GM23338 (cell line): ENCODE data around the gene C11orf54. TPM values are rescaled to one million over a fixed set of nuclear protein-coding genes. Genes with fewer than 3 reads are reported as not detected.

Experiments
- ATAC-seq: fragments of 200-7000 bp; cut with Tn5 transposase; 3 replicates; pipeline ENCODE4 v1.9.1; 2020
- DNase-seq: peaks from one replicate; pipeline ENCODE4 v3.0.0-alpha.2; 2015; ENCODE audit warnings: low spot score
- H2AFZ ChIP-seq: fragments of 200-600 bp; sonication (generic); 2 replicates; pipeline ENCODE4 v1.8.0; 2016; ENCODE audit warnings: antibody characterized with exemption, mild to moderate bottlenecking, moderate library complexity
- H3F3A ChIP-seq: fragments of 200-600 bp; sonication (generic); replicated peaks from 2 replicates; pipeline ENCODE4 v1.8.0; 2017; ENCODE audit warnings: antibody characterized with exemption, mixed run types, low read depth
- H3K27ac ChIP-seq: fragments of 200-600 bp; sonication (generic); 2 replicates; pipeline ENCODE4 v1.6.1; 2016; ENCODE audit warnings: low read depth
- H3K27me3 ChIP-seq: fragments of 200-600 bp; sonication (generic); 2 replicates; pipeline ENCODE4 v1.8.0; 2016; ENCODE audit warnings: mild to moderate bottlenecking, mixed run types, moderate library complexity; ENCODE audit not compliant: insufficient read depth
- H3K36me3 ChIP-seq: fragments of 200-600 bp; sonication (generic); 2 replicates; pipeline ENCODE4 v1.8.0; 2016; ENCODE audit warnings: mild to moderate bottlenecking; ENCODE audit not compliant: insufficient read depth
- H3K4me1 ChIP-seq: fragments of 200-600 bp; sonication (generic); 2 replicates; pipeline ENCODE4 v1.8.0; 2016; ENCODE audit warnings: mild to moderate bottlenecking, moderate library complexity; ENCODE audit not compliant: insufficient read depth
- H3K4me2 ChIP-seq: fragments of 200-600 bp; sonication (generic); 2 replicates; pipeline ENCODE4 v1.7.1; 2017; ENCODE audit warnings: mixed run types
- H3K4me3 ChIP-seq: fragments of 200-600 bp; sonication (generic); 2 replicates; pipeline ENCODE4 v1.6.1; 2016; ENCODE audit warnings: mixed run types
- H3K79me2 ChIP-seq: fragments of 200-600 bp; sonication (generic); replicated peaks from 2 replicates; pipeline ENCODE4 v1.8.0; 2017; ENCODE audit warnings: mild to moderate bottlenecking; ENCODE audit not compliant: insufficient read depth
- H3K9me2 ChIP-seq: fragments of 200-600 bp; sonication (generic); 2 replicates; pipeline ENCODE4 v1.8.0; 2017; ENCODE audit not compliant: insufficient read depth
- H4K20me1 ChIP-seq: fragments of 200-600 bp; sonication (generic); replicated peaks from 2 replicates; pipeline ENCODE4 v1.8.0; 2017; ENCODE audit warnings: mild to moderate bottlenecking; ENCODE audit not compliant: insufficient read depth
- H3K27ac Mint-ChIP-seq: 2 replicates; pipeline ENCODE4 v1.8.0; 2020; ENCODE audit warnings: inconsistent platforms, mild to moderate bottlenecking, moderate library complexity, mixed read lengths
- H3K27me3 Mint-ChIP-seq: 3 replicates; pipeline ENCODE4 v1.8.0; 2022; ENCODE audit warnings: low read depth, mild to moderate bottlenecking, moderate library complexity, mixed read lengths, inconsistent platforms; ENCODE audit not compliant: insufficient read depth, poor library complexity
- H3K36me3 Mint-ChIP-seq: 3 replicates; pipeline ENCODE4 v1.8.0; 2021; ENCODE audit warnings: low read depth, mild to moderate bottlenecking, inconsistent platforms, moderate library complexity, mixed read lengths
- H3K4me1 Mint-ChIP-seq: 3 replicates; pipeline ENCODE4 v1.8.0; 2020; ENCODE audit warnings: mild to moderate bottlenecking, inconsistent platforms, mixed read lengths
- H3K4me3 Mint-ChIP-seq: 3 replicates; pipeline ENCODE4 v1.8.0; 2021; ENCODE audit warnings: moderate library complexity, mild to moderate bottlenecking, inconsistent platforms, mixed read lengths
- H3K9me3 Mint-ChIP-seq: 3 replicates; pipeline ENCODE4 v1.8.0; 2020; ENCODE audit warnings: moderate library complexity, mild to moderate bottlenecking, inconsistent platforms, mixed read lengths
- CREB1 ChIP-seq: fragments of 250-450 bp; sonication (Bioruptor Pico); IDR thresholded peaks from 2 replicates; pipeline ENCODE4 v1.5.0; 2020; ENCODE audit warnings: low read depth, mild to moderate bottlenecking, moderate library complexity
- EZH2 ChIP-seq: fragments of 200-600 bp; sonication (generic); IDR thresholded peaks from one replicate; pipeline ENCODE4 v1.8.0; 2017; ENCODE audit warnings: antibody characterized with exemption, mild to moderate bottlenecking, low read depth; ENCODE audit not compliant: unreplicated experiment
- EZH2phosphoT487 ChIP-seq: fragments of 200-600 bp; sonication (generic); IDR thresholded peaks from one replicate; pipeline ENCODE4 v1.8.1; 2018; ENCODE audit warnings: antibody characterized with exemption; ENCODE audit not compliant: unreplicated experiment
- JUNB ChIP-seq: IDR thresholded peaks from one replicate; pipeline ENCODE4 v1.6.1; 2016; ENCODE audit warnings: antibody characterized with exemption; ENCODE audit not compliant: unreplicated experiment
- NANOG ChIP-seq: IDR thresholded peaks from 2 replicates; pipeline ENCODE4 v1.6.1; 2016; ENCODE audit warnings: antibody characterized with exemption, borderline replicate concordance
- POLR2AphosphoS5 ChIP-seq: IDR thresholded peaks from 2 replicates; pipeline ENCODE4 v1.6.1; 2016; ENCODE audit warnings: antibody characterized with exemption, low read depth
- STAT1 ChIP-seq: IDR thresholded peaks from one replicate; pipeline ENCODE4 v1.6.1; 2016; ENCODE audit warnings: antibody characterized with exemption; ENCODE audit not compliant: unreplicated experiment
- ZNF114 ChIP-seq: fragments of 250-450 bp; sonication (Bioruptor Pico); IDR thresholded peaks from 2 replicates; pipeline ENCODE4 v1.5.0; 2020; ENCODE audit warnings: mild to moderate bottlenecking, moderate library complexity
- ZNF331 ChIP-seq: fragments of 250-450 bp; sonication (Bioruptor Pico); IDR thresholded peaks from 2 replicates; pipeline ENCODE4 v1.5.0; 2020; ENCODE audit warnings: low read depth, mild to moderate bottlenecking, moderate library complexity
- polyA plus RNA-seq: library from polyadenylated mRNA; unstranded; fragments of >200 nt; fragmentation: Nextera tagmentation; extraction: Ambion mirVana; gene quantifications from 2 replicates; pipeline ENCODE4 v1.2.1, GENCODE V29; 2016
- total RNA-seq: library from RNA; depleted of rRNA; stranded (reverse); fragments of >200 nt; shearing (Covaris generic); gene quantifications from 2 replicates; pipeline ENCODE4 v1.2.3, GENCODE V29; 2014
- TF ChIP-seq, protein P1 (sequence below), 2 experiments: fragments of 200-600 bp in 1 of 2; sonication (generic) in 1 of 2; conservative IDR thresholded peaks; 2 replicates each; pipeline versions ENCODE4 v1.5.1 to v1.6.1; 2016 to 2017; ENCODE audit warnings: antibody characterized with exemption in 2 of 2, low read depth in 2 of 2, mild to moderate bottlenecking in 2 of 2, moderate library complexity in 1 of 2
- TF ChIP-seq, protein P2 (sequence below): fragments of 250-450 bp; sonication (Bioruptor Pico); IDR thresholded peaks from 2 replicates; pipeline ENCODE4 v1.5.0; 2020; ENCODE audit warnings: mild to moderate bottlenecking, moderate library complexity
- TF ChIP-seq, protein P3 (sequence below): IDR thresholded peaks from 2 replicates; pipeline ENCODE4 v1.6.1; 2016; ENCODE audit warnings: antibody characterized with exemption

Gene C11orf54
- total and polyA plus RNA-seq, 2 experiments from 2014 or later = 35.8 to 38.8 TPM

DNA sequence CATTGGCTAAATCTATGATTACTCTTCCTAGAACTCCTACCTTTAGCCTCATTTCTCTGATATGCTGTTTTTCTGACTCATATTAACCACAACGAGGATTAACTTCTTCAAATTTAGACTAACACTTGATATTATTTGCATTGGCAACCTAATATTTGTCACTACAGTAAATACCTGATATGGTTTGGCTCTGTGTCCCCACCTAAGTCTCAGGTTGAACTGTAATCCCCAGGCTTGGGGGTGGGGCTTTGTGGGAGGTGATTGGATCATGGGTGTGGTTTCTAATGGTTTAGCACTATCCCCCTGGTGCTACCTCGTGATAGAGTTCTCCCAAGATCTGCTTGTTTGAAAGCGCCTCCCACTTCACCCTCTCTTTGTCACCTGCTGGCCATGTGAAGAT lies 25.5 kb downstream of the C11orf54 start:
- no peak overlapping the region for H3K4me2 ChIP-seq
- no peaks in the 10 kb centered on the region for H3F3A ChIP-seq
- H3K9me2 ChIP-seq = 0 out of 2 replicates have a peak, but pooled peaks cover 6% of the 10 kb centered on the region
- no peaks in the 10 kb centered on the region for H4K20me1 ChIP-seq
- H3K36me3 ChIP-seq = peaks cover 9% of the 10 kb centered on the region; the same call in 1 of the 2 replicates
- no peak overlapping the region for H2AFZ ChIP-seq
- DNase-seq = peak; percentile 12
- H3K4me3 ChIP-seq = no peak overlapping the region
- H3K79me2 ChIP-seq = no peaks in the 10 kb centered on the region
- H3K9me3 Mint-ChIP-seq = peaks cover 11% of the 10 kb centered on the region
- no peaks in the 10 kb centered on the region for H3K4me1 Mint-ChIP-seq
- H3K27ac Mint-ChIP-seq = no peak overlapping the region
- H3K4me3 Mint-ChIP-seq = no peak overlapping the region
- peaks cover 8% of the 10 kb centered on the region for H3K36me3 Mint-ChIP-seq
- H3K4me1 ChIP-seq = no peaks in the 10 kb centered on the region; the same call in 1 of the 2 replicates
- TF ChIP-seq STAT1 (no peak), ZNF114 (no peak), EZH2phosphoT487 (no peak), JUNB (no peak), POLR2AphosphoS5 (no peak)
- TF ChIP-seq, protein P1, sequence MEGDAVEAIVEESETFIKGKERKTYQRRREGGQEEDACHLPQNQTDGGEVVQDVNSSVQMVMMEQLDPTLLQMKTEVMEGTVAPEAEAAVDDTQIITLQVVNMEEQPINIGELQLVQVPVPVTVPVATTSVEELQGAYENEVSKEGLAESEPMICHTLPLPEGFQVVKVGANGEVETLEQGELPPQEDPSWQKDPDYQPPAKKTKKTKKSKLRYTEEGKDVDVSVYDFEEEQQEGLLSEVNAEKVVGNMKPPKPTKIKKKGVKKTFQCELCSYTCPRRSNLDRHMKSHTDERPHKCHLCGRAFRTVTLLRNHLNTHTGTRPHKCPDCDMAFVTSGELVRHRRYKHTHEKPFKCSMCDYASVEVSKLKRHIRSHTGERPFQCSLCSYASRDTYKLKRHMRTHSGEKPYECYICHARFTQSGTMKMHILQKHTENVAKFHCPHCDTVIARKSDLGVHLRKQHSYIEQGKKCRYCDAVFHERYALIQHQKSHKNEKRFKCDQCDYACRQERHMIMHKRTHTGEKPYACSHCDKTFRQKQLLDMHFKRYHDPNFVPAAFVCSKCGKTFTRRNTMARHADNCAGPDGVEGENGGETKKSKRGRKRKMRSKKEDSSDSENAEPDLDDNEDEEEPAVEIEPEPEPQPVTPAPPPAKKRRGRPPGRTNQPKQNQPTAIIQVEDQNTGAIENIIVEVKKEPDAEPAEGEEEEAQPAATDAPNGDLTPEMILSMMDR (conservative IDR thresholded peaks at IDR 0.05; ENCODE audit: low read depth in 2 of 2) = no peak
- no peak overlapping the region for H3K27ac ChIP-seq
- peaks cover 2% of the 10 kb centered on the region for H3K27me3 Mint-ChIP-seq
- H3K27me3 ChIP-seq = no peaks in the 10 kb centered on the region
- no peak for ATAC-seq

DNA sequence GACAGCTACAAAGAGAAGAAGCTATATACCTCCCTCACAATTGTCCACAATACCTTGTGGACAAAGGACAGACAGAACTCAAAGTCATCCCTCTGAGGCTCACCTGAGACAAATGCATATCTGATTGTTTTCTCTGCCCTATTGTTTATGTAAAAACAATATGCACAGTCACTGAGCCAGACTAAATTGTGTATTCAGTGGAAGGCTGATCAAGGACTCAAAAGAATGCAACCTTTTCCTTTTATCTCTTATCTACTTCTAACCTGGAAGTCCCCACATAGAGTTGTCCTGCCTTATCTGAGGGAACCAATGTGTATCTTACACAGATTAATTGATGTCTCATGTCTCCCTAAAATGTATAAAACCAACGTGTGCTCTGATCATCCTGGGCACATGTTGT lies 28.7 kb downstream of the C11orf54 start:
- H3K4me1 ChIP-seq = no peaks in the 10 kb centered on the region; the same call in 1 of the 2 replicates
- DNase-seq (no peak), ATAC-seq (no peak)
- Mint-ChIP-seq H3K9me3 (peaks cover 30% of the 10 kb centered on the region), H3K4me1 (no peaks in the 10 kb centered on the region), H3K27ac (no peak overlapping the region), H3K36me3 (peaks cover 18% of the 10 kb centered on the region), H3K4me3 (no peak overlapping the region), H3K27me3 (peaks cover 7% of the 10 kb centered on the region)
- no peaks in the 10 kb centered on the region for H3K36me3 ChIP-seq
- 0 out of 2 replicates have a peak, but pooled peaks cover 6% of the 10 kb centered on the region for H3K9me2 ChIP-seq
- no peak overlapping the region for H3K27ac ChIP-seq
- no peak overlapping the region for H3K4me2 ChIP-seq
- H3F3A ChIP-seq = no peaks in the 10 kb centered on the region
- TF ChIP-seq EZH2phosphoT487 (no peak), POLR2AphosphoS5 (no peak), NANOG (no peak), EZH2 (no peak), CREB1 (CRISPR knock-in tag) (no peak), ZNF331 (CRISPR knock-in tag) (no peak), JUNB (no peak)
- TF ChIP-seq, protein P2, sequence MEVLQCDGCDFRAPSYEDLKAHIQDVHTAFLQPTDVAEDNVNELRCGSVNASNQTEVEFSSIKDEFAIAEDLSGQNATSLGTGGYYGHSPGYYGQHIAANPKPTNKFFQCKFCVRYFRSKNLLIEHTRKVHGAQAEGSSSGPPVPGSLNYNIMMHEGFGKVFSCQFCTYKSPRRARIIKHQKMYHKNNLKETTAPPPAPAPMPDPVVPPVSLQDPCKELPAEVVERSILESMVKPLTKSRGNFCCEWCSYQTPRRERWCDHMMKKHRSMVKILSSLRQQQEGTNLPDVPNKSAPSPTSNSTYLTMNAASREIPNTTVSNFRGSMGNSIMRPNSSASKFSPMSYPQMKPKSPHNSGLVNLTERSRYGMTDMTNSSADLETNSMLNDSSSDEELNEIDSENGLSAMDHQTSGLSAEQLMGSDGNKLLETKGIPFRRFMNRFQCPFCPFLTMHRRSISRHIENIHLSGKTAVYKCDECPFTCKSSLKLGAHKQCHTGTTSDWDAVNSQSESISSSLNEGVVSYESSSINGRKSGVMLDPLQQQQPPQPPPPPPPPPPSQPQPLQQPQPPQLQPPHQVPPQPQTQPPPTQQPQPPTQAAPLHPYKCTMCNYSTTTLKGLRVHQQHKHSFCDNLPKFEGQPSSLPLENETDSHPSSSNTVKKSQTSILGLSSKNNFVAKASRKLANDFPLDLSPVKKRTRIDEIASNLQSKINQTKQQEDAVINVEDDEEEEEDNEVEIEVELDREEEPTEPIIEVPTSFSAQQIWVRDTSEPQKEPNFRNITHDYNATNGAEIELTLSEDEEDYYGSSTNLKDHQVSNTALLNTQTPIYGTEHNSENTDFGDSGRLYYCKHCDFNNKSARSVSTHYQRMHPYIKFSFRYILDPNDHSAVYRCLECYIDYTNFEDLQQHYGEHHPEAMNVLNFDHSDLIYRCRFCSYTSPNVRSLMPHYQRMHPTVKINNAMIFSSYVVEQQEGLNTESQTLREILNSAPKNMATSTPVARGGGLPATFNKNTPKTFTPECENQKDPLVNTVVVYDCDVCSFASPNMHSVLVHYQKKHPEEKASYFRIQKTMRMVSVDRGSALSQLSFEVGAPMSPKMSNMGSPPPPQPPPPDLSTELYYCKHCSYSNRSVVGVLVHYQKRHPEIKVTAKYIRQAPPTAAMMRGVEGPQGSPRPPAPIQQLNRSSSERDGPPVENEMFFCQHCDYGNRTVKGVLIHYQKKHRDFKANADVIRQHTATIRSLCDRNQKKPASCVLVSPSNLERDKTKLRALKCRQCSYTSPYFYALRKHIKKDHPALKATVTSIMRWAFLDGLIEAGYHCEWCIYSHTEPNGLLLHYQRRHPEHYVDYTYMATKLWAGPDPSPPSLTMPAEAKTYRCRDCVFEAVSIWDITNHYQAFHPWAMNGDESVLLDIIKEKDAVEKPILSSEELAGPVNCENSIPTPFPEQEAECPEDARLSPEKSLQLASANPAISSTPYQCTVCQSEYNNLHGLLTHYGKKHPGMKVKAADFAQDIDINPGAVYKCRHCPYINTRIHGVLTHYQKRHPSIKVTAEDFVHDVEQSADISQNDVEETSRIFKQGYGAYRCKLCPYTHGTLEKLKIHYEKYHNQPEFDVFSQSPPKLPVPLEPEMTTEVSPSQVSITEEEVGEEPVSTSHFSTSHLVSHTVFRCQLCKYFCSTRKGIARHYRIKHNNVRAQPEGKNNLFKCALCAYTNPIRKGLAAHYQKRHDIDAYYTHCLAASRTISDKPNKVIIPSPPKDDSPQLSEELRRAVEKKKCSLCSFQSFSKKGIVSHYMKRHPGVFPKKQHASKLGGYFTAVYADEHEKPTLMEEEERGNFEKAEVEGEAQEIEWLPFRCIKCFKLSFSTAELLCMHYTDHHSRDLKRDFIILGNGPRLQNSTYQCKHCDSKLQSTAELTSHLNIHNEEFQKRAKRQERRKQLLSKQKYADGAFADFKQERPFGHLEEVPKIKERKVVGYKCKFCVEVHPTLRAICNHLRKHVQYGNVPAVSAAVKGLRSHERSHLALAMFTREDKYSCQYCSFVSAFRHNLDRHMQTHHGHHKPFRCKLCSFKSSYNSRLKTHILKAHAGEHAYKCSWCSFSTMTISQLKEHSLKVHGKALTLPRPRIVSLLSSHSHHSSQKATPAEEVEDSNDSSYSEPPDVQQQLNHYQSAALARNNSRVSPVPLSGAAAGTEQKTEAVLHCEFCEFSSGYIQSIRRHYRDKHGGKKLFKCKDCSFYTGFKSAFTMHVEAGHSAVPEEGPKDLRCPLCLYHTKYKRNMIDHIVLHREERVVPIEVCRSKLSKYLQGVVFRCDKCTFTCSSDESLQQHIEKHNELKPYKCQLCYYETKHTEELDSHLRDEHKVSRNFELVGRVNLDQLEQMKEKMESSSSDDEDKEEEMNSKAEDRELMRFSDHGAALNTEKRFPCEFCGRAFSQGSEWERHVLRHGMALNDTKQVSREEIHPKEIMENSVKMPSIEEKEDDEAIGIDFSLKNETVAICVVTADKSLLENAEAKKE (CRISPR knock-in tag) = no peak
- TF ChIP-seq, protein P3, sequence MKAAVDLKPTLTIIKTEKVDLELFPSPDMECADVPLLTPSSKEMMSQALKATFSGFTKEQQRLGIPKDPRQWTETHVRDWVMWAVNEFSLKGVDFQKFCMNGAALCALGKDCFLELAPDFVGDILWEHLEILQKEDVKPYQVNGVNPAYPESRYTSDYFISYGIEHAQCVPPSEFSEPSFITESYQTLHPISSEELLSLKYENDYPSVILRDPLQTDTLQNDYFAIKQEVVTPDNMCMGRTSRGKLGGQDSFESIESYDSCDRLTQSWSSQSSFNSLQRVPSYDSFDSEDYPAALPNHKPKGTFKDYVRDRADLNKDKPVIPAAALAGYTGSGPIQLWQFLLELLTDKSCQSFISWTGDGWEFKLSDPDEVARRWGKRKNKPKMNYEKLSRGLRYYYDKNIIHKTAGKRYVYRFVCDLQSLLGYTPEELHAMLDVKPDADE = no peak
- no peaks in the 10 kb centered on the region for H3K27me3 ChIP-seq
- H3K79me2 ChIP-seq = no peaks in the 10 kb centered on the region
- H3K4me3 ChIP-seq = no peak overlapping the region
- no peaks in the 10 kb centered on the region for H4K20me1 ChIP-seq
- no peak overlapping the region for H2AFZ ChIP-seq
